HEK293T (cell line): ENCODE measurements around the gene CEP68.

Experiments used
- CTCF ChIA-PET: fragments of 350-600 bp; formaldehyde crosslinking; extraction: SDS; loops from one replicate; lab custom pipeline; 2021; ENCODE audit warnings: antibody characterized with exemption, inconsistent platforms; lab: Yijun Ruan, JAX
- POLR2A ChIA-PET: fragments of 350-600 bp; formaldehyde crosslinking; extraction: SDS; loops from one replicate; lab custom pipeline; 2020; ENCODE audit warnings: antibody characterized with exemption, inconsistent platforms; lab: Yijun Ruan, JAX
- DNase-seq: peaks from one replicate; pipeline ENCODE4 v3.0.0; 2012; ENCODE audit warnings: mixed read lengths; ENCODE audit errors: extremely low spot score
- ARNT ChIP-seq: fragments of 450-650 bp; IDR thresholded peaks from 2 replicates; pipeline ENCODE4 v1.6.1; 2017; ENCODE audit warnings: mild to moderate bottlenecking
- BHLHE40 ChIP-seq: fragments of 450-650 bp; IDR thresholded peaks from 2 replicates; pipeline ENCODE4 v1.6.1; 2016; ENCODE audit warnings: mild to moderate bottlenecking, moderate library complexity, borderline replicate concordance
- CTBP1 ChIP-seq: fragments of 450-650 bp; IDR thresholded peaks from 2 replicates; pipeline ENCODE4 v1.6.1; 2016; ENCODE audit warnings: borderline replicate concordance
- ELF4 ChIP-seq: fragments of 450-650 bp; IDR thresholded peaks from 2 replicates; pipeline ENCODE4 v1.6.1; 2017; ENCODE audit warnings: antibody characterized with exemption
- FOXA1 ChIP-seq: fragments of 450-650 bp; IDR thresholded peaks from 2 replicates; pipeline ENCODE4 v1.6.1; 2016; ENCODE audit warnings: mild to moderate bottlenecking
- FOXK2 ChIP-seq: fragments of 450-650 bp; IDR thresholded peaks from 2 replicates; pipeline ENCODE4 v1.6.1; 2016; ENCODE audit warnings: mild to moderate bottlenecking
- FOXM1 ChIP-seq: fragments of 450-650 bp; IDR thresholded peaks from 2 replicates; pipeline ENCODE4 v1.6.1; 2017; ENCODE audit warnings: mild to moderate bottlenecking, borderline replicate concordance
- HDGF ChIP-seq: fragments of 450-650 bp; IDR thresholded peaks from 2 replicates; pipeline ENCODE4 v1.6.1; 2017; ENCODE audit warnings: antibody characterized with exemption, borderline replicate concordance
- L3MBTL2 ChIP-seq: fragments of 450-650 bp; conservative IDR thresholded peaks from 2 replicates; pipeline ENCODE4 v1.6.1; 2016; ENCODE audit warnings: mild to moderate bottlenecking
- LEF1 ChIP-seq: fragments of 450-650 bp; IDR thresholded peaks from 2 replicates; pipeline ENCODE4 v1.6.1; 2017; ENCODE audit warnings: mild to moderate bottlenecking, borderline replicate concordance
- NFRKB ChIP-seq: fragments of 450-650 bp; IDR thresholded peaks from 2 replicates; pipeline ENCODE4 v1.6.1; 2016; ENCODE audit warnings: mild to moderate bottlenecking, moderate library complexity
- PKNOX1 ChIP-seq: fragments of 450-650 bp; IDR thresholded peaks from 2 replicates; pipeline ENCODE4 v1.6.1; 2016
- SP1 ChIP-seq: fragments of 450-650 bp; IDR thresholded peaks from 2 replicates; pipeline ENCODE4 v1.6.1; 2017
- SUZ12 ChIP-seq: fragments of 450-650 bp; IDR thresholded peaks from 2 replicates; pipeline ENCODE4 v1.6.1; 2016; ENCODE audit warnings: mild to moderate bottlenecking
- TARDBP ChIP-seq: fragments of 450-650 bp; IDR thresholded peaks from 2 replicates; pipeline ENCODE4 v1.6.1; 2016
- ZNF384 ChIP-seq: fragments of 450-650 bp; IDR thresholded peaks from 2 replicates; pipeline ENCODE4 v1.6.1; 2016

Gene CEP68

GRCh38 chr2:65098741-65099140, 42.5 kb downstream of the CEP68 start:
- TF ChIP-seq ELF4 (no peak), ARNT (no peak), SUZ12 (no peak), HDGF (no peak), FOXM1 (no peak), NFRKB (no peak), CTBP1 (no peak), FOXK2 (no peak), SP1 (no peak)
- ChIA-PET POLR2A (no interaction called here), CTCF (no interaction called here)
- no peak for DNase-seq

- DNase-seq, result no peak
- CTCF ChIA-PET, result no interaction called here
- POLR2A ChIA-PET, result no interaction called here
- no peak for TF ChIP-seq ZNF384
- no peak for TF ChIP-seq FOXA1
- no peak for TF ChIP-seq PKNOX1
- no peak for TF ChIP-seq ARNT
- no peak for TF ChIP-seq L3MBTL2
- no peak for TF ChIP-seq SUZ12
- TF ChIP-seq BHLHE40, result no peak
- no peak for TF ChIP-seq CTBP1
- no peak for TF ChIP-seq LEF1
- no peak for TF ChIP-seq FOXK2
- TF ChIP-seq ELF4, result no peak
- no peak for TF ChIP-seq TARDBP
- no peak for TF ChIP-seq FOXM1
- TF ChIP-seq HDGF, result no peak
- no peak for TF ChIP-seq NFRKB
- TF ChIP-seq SP1, result no peak
Measured at GRCh38 chr2:65101071-65101470, 44.9 kb downstream of the CEP68 start.

- POLR2A ChIA-PET, result no interaction called here
- no peak for TF ChIP-seq TARDBP
- TF ChIP-seq PKNOX1, result no peak
- no peak for TF ChIP-seq SUZ12
- CTCF ChIA-PET, result no interaction called here
- no peak for DNase-seq
Measured at GRCh38 chr2:65103013-65103715, 46.9 kb downstream of the CEP68 start.

GRCh38 chr2:65107530-65107929, 51.3 kb downstream of the CEP68 start:
- POLR2A ChIA-PET, result interaction anchor here (1.2 kb wide), 1 partner anchor 23 kb away, joined by 3 read pairs; the partner anchor contains the start of gene RAB1A
- CTCF ChIA-PET, result no interaction called here
- no peak for DNase-seq
- TF ChIP-seq FOXK2 (no peak), CTBP1 (no peak), PKNOX1 (no peak), NFRKB (no peak), BHLHE40 (no peak), LEF1 (no peak), TARDBP (no peak), ARNT (no peak), FOXA1 (no peak), ELF4 (no peak), SUZ12 (no peak), L3MBTL2 (no peak), HDGF (no peak), SP1 (no peak), ZNF384 (no peak), FOXM1 (no peak)

GRCh38 chr2:65108780-65109179, 52.6 kb downstream of the CEP68 start:
- TF ChIP-seq ARNT (no peak), L3MBTL2 (no peak), FOXM1 (no peak), PKNOX1 (no peak), ELF4 (no peak), ZNF384 (no peak), CTBP1 (no peak), FOXA1 (no peak), FOXK2 (no peak), SUZ12 (no peak), BHLHE40 (no peak)
- ChIA-PET CTCF (no interaction called here), POLR2A (no interaction called here)

GRCh38 chr2:65112633-65113032, 56.4 kb downstream of the CEP68 start:
- ChIA-PET POLR2A (interaction anchor here (1.5 kb wide), 1 partner anchor 57 kb away, joined by 3 read pairs; the partner anchor contains the start of gene CEP68), CTCF (no interaction called here)
- no peak for DNase-seq
- TF ChIP-seq ARNT (no peak), ZNF384 (no peak)

More at GRCh38 chr2:65108780-65109179, 52.6 kb downstream of the CEP68 start:
- DNase-seq, result no peak
